GM12878 (cell line): Measurements from ENCODE around the gene WWOX.

ENCODE experiments used
- CHD2 ChIP-seq: IDR thresholded peaks from 2 replicates; pipeline ENCODE4 v1.6.1; 2011; ENCODE audit warnings: low read depth, low read length, improper control_type of control experiment, borderline replicate concordance
- CTCF ChIP-seq, 3 experiments: IDR thresholded peaks in 2 of 3; conservative IDR thresholded peaks in 1 of 3; 2 replicates each; pipeline ENCODE4 v1.5.1; 2011; ENCODE audit warnings: low read depth in 3 of 3, low read length in 3 of 3, mild to moderate bottlenecking in 3 of 3, control low read depth in 2 of 3, moderate library complexity in 2 of 3, inconsistent platforms in 1 of 3, mixed read lengths in 1 of 3; ENCODE audit not compliant: control insufficient read depth in 2 of 3, insufficient read depth in 1 of 3; ENCODE audit errors: extremely low read depth in 1 of 3
- EGR1 ChIP-seq, 2 experiments: IDR thresholded peaks; 1 replicate in 1 of 2; 2 replicates in 1 of 2; pipeline ENCODE4 v1.6.1; 2011 to 2012; ENCODE audit warnings: low read depth in 2 of 2, low read length in 2 of 2, borderline replicate concordance in 1 of 2, mild to moderate bottlenecking in 1 of 2, moderate library complexity in 1 of 2
- JUND ChIP-seq: IDR thresholded peaks from 2 replicates; pipeline ENCODE4 v1.6.1; 2012; ENCODE audit warnings: low read depth, mild to moderate bottlenecking, low read length, improper control_type of control experiment, moderate library complexity
- POLR2A ChIP-seq: IDR thresholded peaks from 2 replicates; pipeline ENCODE4 v1.6.1; 2011; ENCODE audit warnings: low read depth, mild to moderate bottlenecking, low read length
- POLR2AphosphoS5 ChIP-seq: IDR thresholded peaks from 2 replicates; pipeline ENCODE4 v1.6.1; 2011; ENCODE audit warnings: mild to moderate bottlenecking, low read length, inconsistent platforms
- SRF ChIP-seq, 2 experiments: IDR thresholded peaks; 2 replicates each; pipeline ENCODE4 v1.6.1; 2011; ENCODE audit warnings: low read depth in 2 of 2, low read length in 2 of 2, mild to moderate bottlenecking in 1 of 2, moderate library complexity in 1 of 2
- YY1 ChIP-seq: IDR thresholded peaks from 2 replicates; pipeline ENCODE4 v1.6.1; 2011; ENCODE audit warnings: low read depth, mild to moderate bottlenecking, low read length

- TF ChIP-seq CTCF (IDR thresholded peaks at IDR 0.05 in 2 of 3, conservative IDR thresholded peaks at IDR 0.05 in 1 of 3; ENCODE audit: control insufficient read depth in 2 of 3, extremely low read depth in 1 of 3, insufficient read depth in 1 of 3, low read depth in 3 of 3, low read length in 3 of 3), result no peak
- TF ChIP-seq SRF (IDR thresholded peaks at IDR 0.05; ENCODE audit: low read depth in 2 of 2, low read length in 2 of 2), result no peak
- TF ChIP-seq POLR2AphosphoS5, result no peak
- no peak for TF ChIP-seq CHD2
- no peak for TF ChIP-seq YY1
- no peak for TF ChIP-seq JUND
- TF ChIP-seq POLR2A, result no peak
- no peak for TF ChIP-seq EGR1 (IDR thresholded peaks at IDR 0.05; ENCODE audit: borderline replicate concordance in 1 of 2, low read depth in 2 of 2, low read length in 2 of 2)
Observed at GRCh38 chr16:78843978-78844377, 744.5 kb downstream of the WWOX start.
